Suprapubic skin (tissue), 4 donors: Measurements from ENCODE around the gene CCDC3. TPM values are rescaled to one million over a fixed set of nuclear protein-coding genes. Genes with fewer than 3 reads are reported as not detected.

ENCODE experiments used
- DNase-seq, 2 donors: peaks; one replicate each; pipeline ENCODE4 v3.0.0-alpha.2; 2019; ENCODE audit warnings: low spot score in 2 of 2
- H3K27ac ChIP-seq: fragments of 200-600 bp; sonication (generic); one replicate; pipeline ENCODE4 v1.5.1; 2019
- H3K27me3 ChIP-seq: fragments of 200-600 bp; sonication (generic); one replicate; pipeline ENCODE4 v1.5.1; 2019
- H3K36me3 ChIP-seq: fragments of 200-600 bp; sonication (generic); one replicate; pipeline ENCODE4 v1.5.1; 2019
- H3K4me1 ChIP-seq: fragments of 200-600 bp; sonication (generic); one replicate; pipeline ENCODE4 v1.5.1; 2019
- H3K4me3 ChIP-seq: fragments of 200-600 bp; sonication (generic); one replicate; pipeline ENCODE4 v1.5.1; 2019; ENCODE audit warnings: mild to moderate bottlenecking
- H3K9me3 ChIP-seq: fragments of 200-600 bp; sonication (generic); one replicate; pipeline ENCODE4 v1.5.1; 2019
- CTCF ChIP-seq, 2 donors: fragments of 200-600 bp in 1 of 2; fragments of 450-650 bp in 1 of 2; sonication (generic) in 1 of 2; IDR thresholded peaks; one replicate each; pipeline ENCODE4 v1.5.1; 2016 to 2019; ENCODE audit warnings: antibody characterized with exemption in 2 of 2, mild to moderate bottlenecking in 1 of 2, moderate library complexity in 1 of 2
- EP300 ChIP-seq: sonication (generic); formaldehyde crosslinking; IDR thresholded peaks from one replicate; pipeline ENCODE4 v1.6.1; 2017; ENCODE audit warnings: antibody characterized with exemption
- POLR2A ChIP-seq, 2 donors: fragments of 450-650 bp; IDR thresholded peaks; one replicate each; pipeline ENCODE4 v1.6.1; 2017; ENCODE audit warnings: antibody characterized with exemption in 2 of 2, mild to moderate bottlenecking in 2 of 2, moderate library complexity in 2 of 2
- POLR2AphosphoS5 ChIP-seq, 3 donors: sonication (generic); formaldehyde crosslinking; IDR thresholded peaks; one replicate each; pipeline ENCODE4 v1.6.1; 2017; ENCODE audit warnings: antibody characterized with exemption in 3 of 3
- WGBS: methylation state at CpG from one replicate; pipeline ENCODE4 v1.1.5; 2018; 5-methylcytosine and 5-hydroxymethylcytosine counted together
- total RNA-seq, 4 donors: library from RNA; depleted of rRNA; stranded (reverse); fragments of >200 nt; gene quantifications; one replicate each; pipeline ENCODE4 v1.1.0, GENCODE V29; 2016

Gene CCDC3
- total RNA-seq, 4 donors from 2014 or later = 31.3 to 124 (median 60.2) TPM

GRCh38 chr10:12884851-12885250 is 116.7 kb downstream of the CCDC3 start:
- Histone ChIP-seq H3K9me3 (no peaks in the 10 kb centered on the region), H3K27me3 (no peaks in the 10 kb centered on the region), H3K4me3 (no peak overlapping the region), H3K27ac (no peak overlapping the region), H3K36me3 (no peaks in the 10 kb centered on the region), H3K4me1 (peaks cover 9% of the 10 kb centered on the region)
- DNase-seq = no peak
- TF ChIP-seq POLR2A (IDR thresholded peaks at IDR 0.05) = no peak
- no peak for TF ChIP-seq EP300
- TF ChIP-seq CTCF (IDR thresholded peaks at IDR 0.05) = no peak
- no peak for TF ChIP-seq POLR2AphosphoS5 (IDR thresholded peaks at IDR 0.05)
- 70% methylated on average over 5 of the region's 6 CpGs for WGBS

- Histone ChIP-seq H3K27me3 (no peaks in the 10 kb centered on the region), H3K27ac (no peak overlapping the region), H3K4me3 (no peak overlapping the region), H3K4me1 (peaks cover 4% of the 10 kb centered on the region), H3K36me3 (no peaks in the 10 kb centered on the region), H3K9me3 (no peaks in the 10 kb centered on the region)
- DNase-seq = no peak
- TF ChIP-seq POLR2AphosphoS5 (IDR thresholded peaks at IDR 0.05) (no peak), CTCF (IDR thresholded peaks at IDR 0.05) (no peak), POLR2A (IDR thresholded peaks at IDR 0.05) (no peak), EP300 (no peak)
Measured at GRCh38 chr10:12880423-12880822, 121.1 kb downstream of the CCDC3 start.

- Histone ChIP-seq H3K36me3 (no peaks in the 10 kb centered on the region), H3K4me1 (peaks cover 14% of the 10 kb centered on the region), H3K27me3 (no peaks in the 10 kb centered on the region), H3K9me3 (no peaks in the 10 kb centered on the region), H3K27ac (no peak overlapping the region), H3K4me3 (no peak overlapping the region)
- WGBS = 79% methylated on average over 3 of the region's 3 CpGs
- DNase-seq = no peak
- TF ChIP-seq POLR2AphosphoS5 (IDR thresholded peaks at IDR 0.05) (no peak), POLR2A (IDR thresholded peaks at IDR 0.05) (no peak), CTCF (IDR thresholded peaks at IDR 0.05) (no peak), EP300 (no peak)
Measured at GRCh38 chr10:12877150-12877549, 124.4 kb downstream of the CCDC3 start.

GRCh38 chr10:12876266-12876665 is 125.2 kb downstream of the CCDC3 start:
- no peak for DNase-seq
- TF ChIP-seq CTCF (IDR thresholded peaks at IDR 0.05) (no peak), POLR2A (IDR thresholded peaks at IDR 0.05) (no peak), POLR2AphosphoS5 (IDR thresholded peaks at IDR 0.05) (no peak), EP300 (no peak)
- Histone ChIP-seq H3K36me3 (no peaks in the 10 kb centered on the region), H3K9me3 (no peaks in the 10 kb centered on the region), H3K27me3 (no peaks in the 10 kb centered on the region), H3K4me3 (no peak overlapping the region), H3K4me1 (peaks cover 14% of the 10 kb centered on the region), H3K27ac (no peak overlapping the region)
- WGBS = 93% methylated on average over 4 of the region's 5 CpGs

GRCh38 chr10:12875100-12875499 is 126.4 kb downstream of the CCDC3 start:
- DNase-seq = no peak
- TF ChIP-seq POLR2AphosphoS5 (IDR thresholded peaks at IDR 0.05) (no peak), EP300 (no peak), CTCF (IDR thresholded peaks at IDR 0.05) (no peak), POLR2A (IDR thresholded peaks at IDR 0.05) (no peak)
- H3K4me1 ChIP-seq = peaks cover 14% of the 10 kb centered on the region
- no peaks in the 10 kb centered on the region for H3K27me3 ChIP-seq
- H3K27ac ChIP-seq = no peak overlapping the region
- no peaks in the 10 kb centered on the region for H3K9me3 ChIP-seq
- 37% methylated on average over 5 of the region's 5 CpGs for WGBS
- H3K36me3 ChIP-seq = no peaks in the 10 kb centered on the region
- no peak overlapping the region for H3K4me3 ChIP-seq
